ENCODE results near the gene NCAM2. TPM values are rescaled to one million over a fixed set of nuclear protein-coding genes. Genes with fewer than 3 reads are reported as not detected.

NCAM2 gene
- total RNA-seq, 4 donors from 2014 or later = 0.96 to 1.6 TPM; not detected in 2

GRCh38 chr21:21076491-21076890 is 78.3 kb downstream of the NCAM2 start:
- intact Hi-C loops (cut with DNase I; ENCODE audit: low total_unique reads) = loop anchor here (5.0 kb wide), 1 partner anchor 211 kb away; no protein-coding TSS in a partner anchor
- 62 to 66% methylated on average over 4 of the region's 4 CpGs for WGBS, 2 donors (ENCODE audit: low coverage in 1 of 2)
- Histone ChIP-seq H3K9me3 (no peaks in the 10 kb centered on the region), H3K4me1 (no peaks in the 10 kb centered on the region), H3K4me3 (no peak overlapping the region), H3K27me3 (no peaks in the 10 kb centered on the region), H3K27ac (no peak overlapping the region), H3K36me3 (no peaks in the 10 kb centered on the region)
- in situ Hi-C loops (cut with MboI; ENCODE audit: low pct_ligation_motif_present in 1 of 4, low pct_unique_long_range_greater_than_20kb in 1 of 4, low sequenced_read_pairs in 3 of 4) = no loop called here
- no peak for TF ChIP-seq POLR2A (IDR thresholded peaks at IDR 0.05)
- TF ChIP-seq EP300 (IDR thresholded peaks at IDR 0.05; ENCODE audit: low read depth) = no peak
- no peak for TF ChIP-seq CTCF (IDR thresholded peaks at IDR 0.05)
- TF ChIP-seq POLR2AphosphoS5 (IDR thresholded peaks at IDR 0.05) = no peak
- DNase-seq = no peak

- intact Hi-C loops (cut with DNase I; ENCODE audit: low total_unique reads) (loop anchor here (5.0 kb wide), 1 partner anchor 208 kb away; no protein-coding TSS in a partner anchor), in situ Hi-C loops (cut with MboI; ENCODE audit: low pct_ligation_motif_present in 1 of 4, low pct_unique_long_range_greater_than_20kb in 1 of 4, low sequenced_read_pairs in 3 of 4) (no loop called here)
- Histone ChIP-seq H3K4me1 (no peaks in the 10 kb centered on the region), H3K9me3 (no peaks in the 10 kb centered on the region), H3K4me3 (no peak overlapping the region), H3K36me3 (no peaks in the 10 kb centered on the region), H3K27ac (no peak overlapping the region), H3K27me3 (no peaks in the 10 kb centered on the region)
- TF ChIP-seq CTCF (IDR thresholded peaks at IDR 0.05) (no peak), POLR2A (IDR thresholded peaks at IDR 0.05) (no peak), EP300 (IDR thresholded peaks at IDR 0.05; ENCODE audit: low read depth) (no peak), POLR2AphosphoS5 (IDR thresholded peaks at IDR 0.05) (no peak)
- no peak for DNase-seq
Measured at GRCh38 chr21:21079646-21080045, 81.4 kb downstream of the NCAM2 start.

GRCh38 chr21:21084179-21084578 is 86.0 kb downstream of the NCAM2 start:
- in situ Hi-C loops (cut with MboI; ENCODE audit: low pct_ligation_motif_present in 1 of 4, low pct_unique_long_range_greater_than_20kb in 1 of 4, low sequenced_read_pairs in 3 of 4) = no loop called here
- intact Hi-C loops (cut with DNase I; ENCODE audit: low total_unique reads) = no loop called here
- no peaks in the 10 kb centered on the region for H3K36me3 ChIP-seq
- H3K4me3 ChIP-seq = no peak overlapping the region
- 23 to 25% methylated on average over 1 of the region's 1 CpG for WGBS, 2 donors (ENCODE audit: low coverage in 1 of 2)
- no peaks in the 10 kb centered on the region for H3K4me1 ChIP-seq
- no peak overlapping the region for H3K27ac ChIP-seq
- TF ChIP-seq POLR2AphosphoS5 (IDR thresholded peaks at IDR 0.05) (no peak), POLR2A (IDR thresholded peaks at IDR 0.05) (no peak), EP300 (IDR thresholded peaks at IDR 0.05; ENCODE audit: low read depth) (no peak), CTCF (IDR thresholded peaks at IDR 0.05) (no peak)
- no peaks in the 10 kb centered on the region for H3K27me3 ChIP-seq
- no peak for DNase-seq
- no peaks in the 10 kb centered on the region for H3K9me3 ChIP-seq

- Histone ChIP-seq H3K4me1 (no peaks in the 10 kb centered on the region), H3K4me3 (no peak overlapping the region), H3K27ac (no peak overlapping the region), H3K36me3 (no peaks in the 10 kb centered on the region), H3K27me3 (no peaks in the 10 kb centered on the region), H3K9me3 (no peaks in the 10 kb centered on the region)
- intact Hi-C loops (cut with DNase I; ENCODE audit: low total_unique reads) = no loop called here
- no peak for DNase-seq
- TF ChIP-seq POLR2AphosphoS5 (IDR thresholded peaks at IDR 0.05) (no peak), EP300 (IDR thresholded peaks at IDR 0.05; ENCODE audit: low read depth) (no peak), CTCF (IDR thresholded peaks at IDR 0.05) (no peak), POLR2A (IDR thresholded peaks at IDR 0.05) (no peak)
- WGBS, 2 donors (ENCODE audit: low coverage in 1 of 2) = 70 to 72% methylated on average over 3 of the region's 3 CpGs
- in situ Hi-C loops (cut with MboI; ENCODE audit: low pct_ligation_motif_present in 1 of 4, low pct_unique_long_range_greater_than_20kb in 1 of 4, low sequenced_read_pairs in 3 of 4) = no loop called here
Measured at GRCh38 chr21:21085206-21085605, 87.0 kb downstream of the NCAM2 start.
